ENCODE data around the gene COX7B2.

Gene COX7B2, protein sequence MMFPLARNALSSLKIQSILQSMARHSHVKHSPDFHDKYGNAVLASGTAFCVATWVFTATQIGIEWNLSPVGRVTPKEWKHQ

DNA sequence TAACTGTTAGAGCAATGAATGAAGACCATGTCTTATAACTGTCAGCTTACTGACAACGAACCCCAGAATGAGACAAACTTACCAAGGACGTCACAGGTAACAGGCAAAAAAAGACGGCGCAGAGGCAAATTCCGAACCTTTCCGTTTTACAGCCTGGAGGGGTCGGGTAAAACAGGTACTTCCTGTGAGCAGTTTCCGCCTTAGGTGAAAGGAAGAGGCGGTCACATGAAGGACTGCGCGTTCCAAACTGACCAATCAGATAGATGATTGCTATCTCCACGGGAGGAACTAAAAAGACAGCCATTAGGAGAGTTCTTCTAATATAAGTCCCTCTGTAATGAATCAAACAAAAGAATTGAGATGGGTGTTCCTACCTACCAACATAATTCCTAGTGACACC lies at the start of gene COX7B2:
COX7B2 (minus strand) TSS at position 168 of the 400 bp plus-strand sequence. CDS start 174,053 bp downstream, outside the sequence.
- no peak for FAIRE-seq

DNA sequence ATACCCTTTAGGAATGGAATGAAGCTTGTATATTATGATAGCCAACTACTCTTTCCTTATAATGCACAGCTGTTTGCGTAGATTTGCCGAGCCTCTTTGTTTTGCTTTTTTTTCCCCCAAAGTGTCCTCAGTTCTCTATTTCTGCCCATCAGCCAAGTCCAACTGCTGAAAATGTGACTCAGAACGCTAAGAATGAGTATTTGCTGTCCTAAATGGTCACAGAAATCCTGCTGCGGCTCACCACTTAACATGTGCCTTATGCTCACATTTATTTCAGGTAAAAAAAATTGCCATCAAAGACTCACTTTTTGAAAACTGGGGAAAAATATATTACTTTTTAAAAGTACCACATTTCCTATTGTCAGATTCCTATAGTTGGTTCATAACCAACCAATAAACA lies 47.4 kb upstream of the COX7B2 start:
- no peak for FAIRE-seq

- no peak for FAIRE-seq
These were observed 46.6 kb upstream of the COX7B2 start for GRCh38 chr4:46955601-46956000.

GRCh38 chr4:46954643-46955042 lies 45.6 kb upstream of the COX7B2 start:
- no peak for FAIRE-seq

DNA sequence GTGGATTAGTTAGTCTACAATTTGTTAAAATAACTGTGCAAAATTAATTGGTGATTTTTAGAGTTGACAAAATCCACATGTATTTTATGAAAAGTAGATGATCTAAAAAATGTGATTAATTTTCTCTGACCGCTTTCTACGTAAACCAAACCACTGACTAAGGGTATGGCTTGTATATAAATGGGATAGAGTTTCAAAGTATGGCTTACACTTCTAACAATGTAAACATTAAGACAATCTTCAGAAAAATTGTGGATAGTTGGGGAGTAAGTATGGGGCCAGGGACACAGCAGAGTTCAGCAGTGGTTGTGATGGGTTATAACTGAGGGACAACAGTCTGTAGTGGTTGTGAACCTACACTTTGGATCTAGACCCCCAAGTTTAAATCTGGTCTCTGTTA lies 44.5 kb upstream of the COX7B2 start:
- FAIRE-seq: no peak

DNA sequence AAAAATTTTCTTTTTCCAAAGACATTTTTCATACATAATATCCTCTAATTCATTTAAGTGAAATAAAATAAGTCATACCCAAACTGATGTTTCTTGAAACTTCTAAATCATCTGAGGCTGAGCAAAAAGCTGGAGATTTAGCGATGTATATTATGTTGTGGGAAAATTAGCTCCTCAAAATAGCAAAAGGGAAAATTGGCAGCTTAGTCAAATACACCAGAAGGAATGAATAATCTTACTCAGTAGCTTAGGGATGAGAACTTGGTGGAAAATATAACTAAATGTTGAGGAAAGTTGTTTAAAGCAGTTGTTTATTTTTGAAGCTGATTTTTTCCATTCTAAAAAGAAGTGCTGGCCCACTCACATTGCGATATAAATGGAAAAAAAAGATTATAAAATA lies 43.4 kb upstream of the COX7B2 start:
- no peak for FAIRE-seq

DNA sequence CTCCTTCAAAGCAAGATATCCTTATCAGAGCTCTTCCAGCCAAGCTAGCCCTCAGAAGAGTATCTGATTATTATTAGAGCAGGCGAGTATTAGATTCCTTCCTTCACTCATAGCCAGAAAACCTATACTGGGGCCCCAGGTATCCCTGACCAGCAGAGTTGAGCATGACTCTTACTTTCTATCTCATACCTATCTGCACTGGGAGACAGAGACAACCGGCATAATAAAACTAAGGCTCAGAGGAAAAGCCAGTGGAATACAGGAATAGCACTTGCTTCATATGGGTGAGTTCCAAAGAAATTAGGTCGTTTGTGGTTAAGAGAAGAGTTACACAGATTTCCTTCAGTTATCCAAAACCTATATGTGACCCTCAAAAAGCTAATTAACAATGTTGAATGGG lies 41.8 kb upstream of the COX7B2 start:
- no peak for FAIRE-seq

- FAIRE-seq: no peak
These were observed 40.8 kb upstream of the COX7B2 start for GRCh38 chr4:46949822-46950221.

DNA sequence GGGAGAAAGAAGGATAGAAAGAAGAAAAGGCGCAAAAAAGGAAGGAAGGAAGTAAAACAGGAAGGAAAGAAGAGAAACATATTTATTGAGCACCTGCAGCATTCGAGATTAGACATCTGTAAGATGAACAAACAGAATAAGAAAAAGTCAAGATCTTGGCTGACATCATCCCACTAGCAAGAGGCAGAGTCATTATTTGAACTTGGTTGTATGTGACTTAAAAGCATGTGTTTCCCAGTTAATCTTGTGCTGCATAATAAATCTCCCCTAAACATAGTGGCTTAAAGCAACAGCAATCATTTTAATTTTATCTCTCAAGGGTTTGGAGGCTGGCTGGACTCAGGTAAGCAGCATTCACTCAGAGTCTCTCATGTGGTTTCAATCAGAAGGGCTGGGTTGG lies 38.5 kb upstream of the COX7B2 start:
- FAIRE-seq: no peak

- no peak for FAIRE-seq
These were observed 38.0 kb upstream of the COX7B2 start for GRCh38 chr4:46946919-46947536.

DNA sequence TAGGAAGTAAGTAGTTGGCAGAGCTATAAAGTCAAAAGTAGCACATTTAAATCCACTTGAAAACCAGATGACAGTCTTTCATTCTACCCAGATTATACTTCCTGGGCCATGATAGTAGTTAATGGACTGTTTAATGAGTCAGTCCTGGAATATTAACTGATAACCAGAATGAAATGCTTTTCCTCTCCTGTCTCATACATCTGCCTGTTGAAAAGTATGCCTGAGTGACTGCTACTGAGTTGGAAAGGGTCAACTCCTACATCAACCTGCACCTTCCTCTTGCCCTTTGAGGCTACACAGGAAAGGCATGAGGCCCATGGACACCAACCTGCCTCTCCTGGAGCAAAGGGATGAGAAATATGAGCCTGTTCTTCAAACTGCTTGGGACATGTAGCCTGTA lies 36.0 kb upstream of the COX7B2 start:
- FAIRE-seq: no peak

GRCh38 chr4:46944345-46944744 lies 35.3 kb upstream of the COX7B2 start:
- no peak for FAIRE-seq

DNA sequence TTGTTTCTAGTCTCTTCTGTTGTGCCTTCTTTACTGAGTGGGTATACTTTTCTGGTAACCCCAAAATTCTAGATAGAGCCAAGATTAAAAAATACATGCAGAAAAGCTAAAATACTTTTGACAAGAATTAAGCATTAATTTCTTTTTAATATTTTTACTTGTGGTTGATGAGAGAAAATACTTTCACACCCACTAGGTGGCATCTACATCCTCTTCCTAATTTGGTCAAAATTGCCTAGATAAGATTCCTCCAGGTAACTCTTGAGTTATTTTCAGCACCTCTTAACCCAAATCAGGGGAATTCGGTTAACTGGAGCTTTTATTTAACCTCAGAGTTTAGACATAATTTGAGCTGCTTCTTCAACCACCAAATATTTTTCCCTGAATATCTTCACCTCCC lies 28.4 kb upstream of the COX7B2 start:
- FAIRE-seq: no peak

GRCh38 chr4:46934726-46935125 lies 25.7 kb upstream of the COX7B2 start:
- no peak for FAIRE-seq

DNA sequence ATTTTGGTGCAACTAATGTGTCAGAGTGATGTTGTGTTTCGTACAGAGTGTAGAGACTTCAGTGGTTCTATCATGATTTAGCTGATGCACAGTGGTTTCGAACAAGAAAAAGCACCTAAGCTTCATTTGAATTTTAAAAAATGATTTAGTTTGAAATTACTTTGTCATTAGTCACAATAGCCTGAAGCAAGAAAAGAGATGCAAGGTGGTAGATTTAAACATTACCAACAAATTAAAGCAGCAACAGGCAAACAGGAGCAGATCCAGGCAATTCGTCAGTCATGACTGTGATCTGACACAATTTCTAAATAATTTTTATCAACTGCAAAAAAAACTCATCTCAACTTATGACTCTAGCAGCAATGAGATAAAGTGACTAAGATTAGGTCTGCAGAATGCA lies 24.6 kb upstream of the COX7B2 start:
- no peak for FAIRE-seq

DNA sequence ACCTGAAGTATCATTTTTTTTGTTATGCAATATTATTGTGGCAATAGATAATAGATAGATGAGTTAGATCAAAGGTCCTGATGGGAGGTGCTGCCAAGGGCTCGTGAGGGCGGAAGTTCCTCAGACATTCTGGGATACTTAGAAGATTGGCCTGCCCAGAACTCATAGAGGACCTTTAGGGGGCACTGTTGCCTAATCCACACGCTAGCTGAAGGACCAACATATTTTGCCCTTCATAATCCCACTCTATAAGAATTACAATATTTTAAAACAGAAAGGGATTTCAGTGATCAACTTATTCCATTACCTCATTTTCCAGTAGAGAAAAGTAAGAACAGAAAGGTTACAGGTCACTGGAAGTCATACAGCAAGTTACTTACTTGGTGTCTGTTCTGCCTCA lies 22.9 kb upstream of the COX7B2 start:
- no peak for FAIRE-seq

GRCh38 chr4:46930891-46931290 lies 21.8 kb upstream of the COX7B2 start:
- FAIRE-seq: no peak

DNA sequence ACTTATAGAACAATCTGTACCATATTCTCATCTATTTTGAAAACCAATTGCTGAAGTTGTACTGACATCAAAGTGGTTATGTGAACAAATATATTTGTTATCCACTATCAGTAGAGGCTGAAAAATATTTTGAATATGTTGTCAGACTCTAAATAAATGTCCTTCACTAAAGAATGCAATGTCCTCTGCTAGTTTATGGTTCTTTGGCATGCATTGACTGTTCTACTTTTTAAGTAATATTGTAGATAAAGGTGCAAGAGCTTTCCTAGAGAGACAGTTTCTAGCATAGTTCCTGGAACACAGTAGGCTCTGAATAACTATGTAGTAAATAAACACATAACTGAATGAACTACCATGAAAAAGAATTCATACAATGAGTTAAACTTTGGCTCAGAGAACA lies 18.2 kb upstream of the COX7B2 start:
- no peak for FAIRE-seq

- no peak for FAIRE-seq
These were observed 15.9 kb upstream of the COX7B2 start for GRCh38 chr4:46924789-46925529.

DNA sequence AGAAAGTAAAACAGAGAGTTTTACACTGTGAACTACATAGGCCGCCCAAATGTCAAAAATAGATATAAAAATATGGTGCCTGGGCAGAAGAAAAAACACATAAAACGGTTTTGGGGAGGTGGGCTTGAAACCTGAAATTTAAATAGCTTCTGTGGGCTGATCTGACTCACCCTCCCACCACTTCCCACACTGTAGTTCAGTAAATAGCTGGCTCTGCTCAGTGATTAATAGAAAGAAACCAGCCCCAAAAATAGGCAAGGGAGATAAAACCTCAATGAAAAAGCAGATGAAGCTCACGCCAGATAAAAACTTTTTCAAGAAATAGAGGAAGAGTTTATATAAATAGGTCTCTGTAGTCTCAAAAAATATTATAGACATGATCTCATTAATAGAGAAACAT lies 13.2 kb upstream of the COX7B2 start:
- no peak for FAIRE-seq

DNA sequence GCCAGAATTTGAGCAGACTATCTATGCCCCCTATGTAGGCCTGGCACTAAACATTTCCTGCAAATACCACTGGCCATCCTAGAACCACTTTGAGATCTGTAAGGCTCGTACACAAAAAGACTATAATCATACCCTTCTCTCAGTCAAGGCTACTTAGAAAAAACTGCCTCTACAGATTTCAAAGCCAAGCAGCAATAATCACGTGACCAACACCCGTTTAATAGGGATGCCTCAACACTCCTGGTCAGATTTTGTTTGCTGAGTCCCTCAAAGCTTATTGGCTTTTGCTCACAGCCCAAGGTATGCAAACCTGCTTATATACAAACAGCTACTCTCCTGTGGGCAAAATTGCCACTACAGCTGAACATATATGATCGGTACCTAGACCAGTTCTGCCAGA lies 897 bp downstream of the COX7B2 start:
- no peak for FAIRE-seq

- FAIRE-seq: no peak
These were observed 9.0 kb downstream of the COX7B2 start for GRCh38 chr4:46900082-46900481.

DNA sequence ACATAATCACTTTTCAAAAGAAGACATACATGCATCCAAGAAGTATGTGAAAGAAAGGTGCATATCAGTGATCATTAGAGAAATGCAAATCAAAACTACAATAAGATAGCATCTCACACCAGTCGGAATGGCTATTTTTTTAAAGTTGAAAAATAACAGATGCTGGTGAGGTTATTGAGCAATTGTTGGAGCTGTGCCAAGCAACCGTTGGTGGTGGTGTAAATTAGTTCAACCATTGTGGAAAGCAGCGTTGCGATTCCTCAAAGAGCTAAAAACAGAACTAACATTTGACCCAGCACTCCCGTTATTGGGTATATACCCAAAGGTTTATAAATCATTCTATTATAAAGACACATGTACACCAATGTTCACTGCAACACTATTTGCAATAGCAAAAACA lies 14.2 kb downstream of the COX7B2 start:
- no peak for FAIRE-seq

GRCh38 chr4:46890056-46890455 lies 19.0 kb downstream of the COX7B2 start:
- no peak for FAIRE-seq

DNA sequence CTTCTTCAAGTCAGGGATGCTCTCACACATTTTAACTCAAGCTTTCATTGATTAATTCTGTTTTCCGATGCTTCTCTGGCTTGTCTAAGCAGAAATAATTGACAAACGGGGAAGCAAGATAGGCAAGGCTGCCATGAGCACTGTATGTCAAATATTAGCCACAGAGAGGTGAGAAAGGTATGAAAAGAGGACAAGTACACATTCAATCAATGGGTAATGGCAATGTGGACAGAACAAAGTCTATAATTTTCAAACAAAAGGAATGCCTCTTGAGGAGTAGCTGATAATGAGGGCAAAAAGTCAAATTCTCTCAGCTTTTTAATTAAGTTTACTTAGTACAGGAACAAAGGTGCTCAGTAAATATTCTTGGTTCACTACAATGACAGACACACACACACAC lies 19.6 kb downstream of the COX7B2 start:
- no peak for FAIRE-seq

Data from islet of Langerhans (tissue), 1 donor.